HG03342 (cell line): ENCODE measurements around the gene CDK18.
A peak's percentile ranks its signal among the peaks of the same experiment; 100 is the strongest.
"Not testable (repeated sequence)": the region's sequence is repeated elsewhere in the genome, so short reads cannot be mapped to it uniquely, and the experiment has no call there.

Experiments
- ATAC-seq: cut with Tn5 transposase; IDR thresholded peaks from one replicate; pipeline ENCODE4 v1.9.1; 2021; ENCODE audit warnings: mild to moderate bottlenecking, moderate library complexity; ENCODE audit not compliant: unreplicated experiment

Gene CDK18

GRCh38 chr1:205480349-205480985 is 24.0 kb upstream of the CDK18 start:
- ATAC-seq: no peak

DNA sequence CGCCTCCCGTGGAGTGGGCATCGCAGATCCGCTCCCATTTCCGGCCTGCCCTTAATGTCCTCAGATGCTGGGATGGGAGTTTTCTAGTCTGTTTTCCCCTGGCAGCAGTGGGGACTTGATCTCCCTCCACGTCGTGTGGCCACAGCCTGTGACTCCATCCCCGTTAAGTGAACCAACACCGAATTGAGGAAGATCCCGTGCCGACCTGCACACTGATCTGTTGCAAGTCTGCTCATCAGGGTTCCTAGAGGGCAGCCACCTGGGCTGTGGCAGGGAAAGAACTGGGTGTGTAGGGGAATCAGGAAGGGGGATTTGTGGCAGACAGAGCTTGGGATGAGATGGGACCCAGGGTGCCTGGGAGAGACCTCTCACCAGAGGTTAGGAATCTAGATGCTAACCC is 23.3 kb upstream of the CDK18 start:
- no peak for ATAC-seq

GRCh38 chr1:205481629-205482151 is 22.8 kb upstream of the CDK18 start:
- no peak for ATAC-seq

- not testable (repeated sequence) for ATAC-seq
Observed at GRCh38 chr1:205482587-205482986, 21.9 kb upstream of the CDK18 start.

DNA sequence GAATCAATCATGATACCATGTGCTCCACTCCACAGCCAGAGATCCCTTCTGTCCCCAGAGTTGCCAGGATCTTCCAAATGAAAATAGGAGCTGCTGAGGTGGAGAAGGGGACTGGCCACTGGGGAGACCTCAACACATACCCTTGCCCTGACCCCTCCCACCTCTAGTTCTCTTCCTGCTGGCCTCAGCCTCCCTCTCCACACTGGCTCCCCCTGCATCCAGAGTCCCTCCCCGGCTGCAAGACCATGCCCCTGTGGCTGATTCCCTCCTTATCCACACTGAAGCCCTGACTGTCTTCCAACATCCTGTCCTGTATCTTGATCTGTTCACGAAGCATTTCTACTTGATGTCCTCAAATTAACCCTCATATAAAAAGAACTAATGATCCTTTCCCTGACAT is 21.1 kb upstream of the CDK18 start:
- ATAC-seq: no peak

DNA sequence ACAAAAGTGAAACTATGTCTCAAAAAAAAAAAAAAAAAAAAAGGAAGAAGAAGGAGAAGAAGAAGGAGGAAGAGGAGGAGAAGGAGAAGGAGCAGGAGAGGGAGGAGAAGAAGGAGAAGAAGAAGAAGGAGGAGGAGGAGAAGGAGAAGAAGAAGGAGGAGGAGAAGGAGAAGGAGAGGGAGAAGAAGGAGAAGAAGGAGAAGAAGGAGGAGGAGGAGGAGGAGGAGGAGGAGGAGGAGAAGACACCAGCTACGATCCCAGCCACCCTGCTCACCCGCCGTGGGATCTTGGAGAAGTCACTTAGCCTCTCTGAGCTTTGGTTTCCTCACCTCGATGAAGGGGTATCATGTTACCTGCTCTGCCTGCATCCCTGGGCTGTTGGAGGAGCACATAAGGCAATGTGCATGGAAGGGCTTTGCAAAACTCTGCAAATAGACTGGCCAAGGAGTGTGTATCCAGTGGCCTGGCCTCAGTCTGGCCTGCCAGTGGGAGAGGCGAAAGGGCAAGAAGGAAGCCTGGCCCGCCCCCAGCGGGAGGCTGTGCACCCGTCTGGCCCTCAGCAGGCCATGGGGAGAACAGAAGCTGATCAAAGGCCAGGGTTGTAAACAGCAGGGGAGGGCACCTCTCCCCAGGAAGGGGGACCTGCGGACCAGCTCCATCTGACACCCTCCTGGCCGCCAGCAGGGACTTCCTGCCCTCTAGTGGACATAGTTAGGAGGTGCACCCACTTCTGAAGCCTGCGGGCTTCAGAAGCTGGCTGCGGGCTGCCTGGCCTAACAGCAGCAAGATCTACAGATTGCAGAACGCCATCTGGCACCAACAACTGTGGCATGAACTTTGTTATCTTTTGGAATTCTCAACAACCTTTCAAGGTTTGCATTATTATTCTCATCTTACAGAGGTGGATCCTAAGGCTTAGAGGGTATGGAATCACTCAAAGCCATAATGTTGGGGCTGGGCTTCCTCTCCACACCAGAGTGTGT is 19.2 kb upstream of the CDK18 start:
- ATAC-seq: peak; percentile 59

- no peak for ATAC-seq
Observed at GRCh38 chr1:205486258-205486657, 18.2 kb upstream of the CDK18 start.

DNA sequence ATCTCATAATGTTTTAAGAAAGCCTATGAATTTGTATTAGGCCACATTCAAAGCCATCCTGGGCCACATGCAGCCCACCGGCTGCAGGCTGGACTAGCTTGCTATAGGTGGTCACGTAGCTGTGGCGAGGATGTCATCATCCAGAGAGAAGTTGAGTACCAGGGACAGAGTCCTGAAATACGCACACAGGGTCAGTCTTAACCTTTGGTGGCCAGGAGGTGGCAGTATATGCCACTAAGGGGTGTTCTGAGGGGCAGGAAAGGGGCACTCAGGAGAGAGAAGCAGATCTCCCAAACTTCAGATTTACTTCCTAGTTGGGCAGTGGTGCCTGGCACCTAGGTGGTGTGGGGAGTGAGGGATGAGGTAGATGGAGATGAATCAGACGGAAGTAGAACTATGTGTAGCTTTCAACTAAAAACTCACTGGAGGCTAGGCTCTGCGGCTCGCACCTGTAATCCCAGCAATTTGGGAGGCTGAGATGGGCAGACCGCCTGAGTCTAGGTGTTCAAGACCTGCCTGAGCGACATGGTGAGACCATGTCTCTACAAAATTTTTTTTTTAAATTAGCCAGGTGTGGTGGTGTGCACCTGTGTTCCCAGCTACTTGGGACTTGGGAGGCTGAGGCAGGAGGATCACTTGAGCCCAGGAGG is 16.3 kb upstream of the CDK18 start:
- ATAC-seq: no peak

DNA sequence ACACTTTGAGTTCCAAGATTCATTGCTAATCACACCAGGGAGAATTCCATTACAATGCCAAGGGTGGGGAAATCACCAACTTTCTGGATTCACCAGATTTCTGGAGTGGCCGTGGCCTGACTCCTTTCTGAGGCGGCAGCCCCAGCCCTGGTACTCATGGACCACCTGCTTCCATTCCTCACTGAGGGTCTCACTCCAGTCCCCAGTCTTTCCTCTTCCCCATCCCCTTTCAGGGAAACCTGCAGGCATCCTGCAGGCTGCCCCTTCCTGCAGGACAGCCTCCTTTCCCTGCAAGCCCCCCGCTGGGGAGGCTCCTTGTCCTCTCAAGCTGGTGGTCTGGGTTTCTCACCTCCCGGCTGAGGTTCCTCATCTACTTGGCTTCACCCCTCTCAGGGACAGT is 12.7 kb upstream of the CDK18 start:
- no peak for ATAC-seq

DNA sequence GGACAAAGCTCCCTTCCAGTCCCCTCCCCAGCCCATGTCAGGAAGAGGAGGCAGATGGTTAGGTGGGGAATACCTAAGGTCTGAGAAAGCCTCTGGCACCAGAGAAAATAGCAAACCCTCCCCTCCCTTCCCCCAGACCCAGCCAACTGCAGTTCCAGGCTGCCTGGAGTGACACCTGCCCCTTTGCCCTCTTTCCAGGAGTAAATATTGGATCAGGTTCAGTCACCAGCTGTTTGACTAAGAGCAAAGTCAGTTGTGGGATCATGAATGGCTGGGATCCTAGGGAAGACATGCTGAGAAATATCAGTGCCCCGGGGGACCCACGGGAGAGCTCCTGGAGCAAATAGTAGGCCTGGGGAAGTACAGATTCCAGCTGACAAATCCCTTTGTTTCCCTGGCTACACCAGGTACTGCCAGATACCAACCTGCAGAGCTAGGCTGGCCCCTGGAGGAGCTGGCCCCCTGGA is 12.2 kb upstream of the CDK18 start:
- ATAC-seq: no peak

GRCh38 chr1:205492774-205493173 is 11.7 kb upstream of the CDK18 start:
- no peak for ATAC-seq

DNA sequence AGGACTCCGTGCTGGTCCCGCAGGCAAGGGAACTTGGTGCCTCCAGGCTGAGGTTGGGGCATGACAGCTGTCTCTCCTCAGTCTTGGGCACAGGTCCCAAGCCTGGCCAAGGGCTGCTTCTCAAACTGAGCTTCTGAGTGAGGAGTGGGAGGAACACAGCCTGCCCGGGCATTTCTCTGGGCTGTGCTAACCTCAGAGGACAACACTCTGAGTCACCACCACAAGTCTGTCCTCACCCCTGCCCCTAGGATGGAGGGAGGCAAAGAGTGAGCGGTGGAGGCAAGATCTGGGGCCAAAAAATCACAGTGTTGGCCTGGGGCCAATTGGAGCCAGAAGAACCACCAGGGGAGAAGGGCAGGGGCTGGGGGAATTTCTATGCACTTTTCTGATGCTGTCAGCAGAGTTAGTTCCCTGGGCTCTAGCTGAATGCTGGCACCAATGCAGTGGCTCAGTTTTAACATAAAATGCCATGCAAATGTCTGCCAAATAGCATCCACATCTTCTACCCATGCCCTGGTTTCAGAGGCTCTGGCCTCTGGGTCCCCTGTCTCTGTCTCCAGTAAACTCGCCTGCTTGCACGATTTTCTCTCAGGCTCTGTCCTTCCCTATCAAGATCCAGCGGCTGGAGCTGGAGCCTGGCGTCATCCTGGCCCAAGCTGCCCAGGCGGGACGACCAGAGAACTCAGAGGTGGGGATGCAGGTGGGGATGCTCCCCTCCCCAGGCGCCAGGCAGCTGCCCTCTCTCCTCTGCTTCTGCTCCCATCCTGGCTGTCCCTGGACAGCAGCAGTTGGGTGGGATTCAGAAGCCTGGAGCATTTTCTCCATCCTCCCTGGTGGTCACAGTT is 11.0 kb upstream of the CDK18 start:
- no peak for ATAC-seq

- ATAC-seq: no peak
Observed at GRCh38 chr1:205494115-205494514, 10.4 kb upstream of the CDK18 start.

DNA sequence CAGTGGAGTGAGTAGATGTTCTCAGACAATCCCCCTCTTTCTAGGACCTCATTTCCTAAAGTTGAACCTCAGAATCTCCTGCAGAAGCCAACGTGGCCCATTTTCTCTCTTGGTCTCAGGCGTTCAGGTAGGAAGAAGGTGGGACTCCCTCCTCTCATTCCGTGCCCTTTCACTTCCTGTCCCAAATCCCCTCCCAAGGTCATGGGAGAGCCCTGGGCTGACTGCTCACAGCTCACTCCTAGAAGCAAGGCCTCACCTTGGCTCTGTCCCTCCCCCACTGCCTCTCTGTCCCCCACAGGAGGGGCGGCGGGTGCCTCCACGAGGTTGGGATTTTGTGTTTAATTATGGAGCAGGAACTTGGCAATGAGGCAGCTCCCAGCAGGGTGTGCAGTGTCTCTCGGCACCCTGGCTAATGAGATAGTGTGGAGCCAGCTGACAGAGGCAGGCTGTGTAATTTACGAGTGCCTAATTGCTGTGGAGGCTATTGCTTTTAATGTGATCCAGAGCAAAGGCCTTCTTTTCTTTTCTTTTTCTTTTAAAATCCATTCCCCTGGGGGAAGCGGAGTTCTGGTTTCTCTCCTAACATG is 9.1 kb upstream of the CDK18 start:
- no peak for ATAC-seq

- ATAC-seq: no peak
Observed at GRCh38 chr1:205496661-205497060, 7.8 kb upstream of the CDK18 start.

DNA sequence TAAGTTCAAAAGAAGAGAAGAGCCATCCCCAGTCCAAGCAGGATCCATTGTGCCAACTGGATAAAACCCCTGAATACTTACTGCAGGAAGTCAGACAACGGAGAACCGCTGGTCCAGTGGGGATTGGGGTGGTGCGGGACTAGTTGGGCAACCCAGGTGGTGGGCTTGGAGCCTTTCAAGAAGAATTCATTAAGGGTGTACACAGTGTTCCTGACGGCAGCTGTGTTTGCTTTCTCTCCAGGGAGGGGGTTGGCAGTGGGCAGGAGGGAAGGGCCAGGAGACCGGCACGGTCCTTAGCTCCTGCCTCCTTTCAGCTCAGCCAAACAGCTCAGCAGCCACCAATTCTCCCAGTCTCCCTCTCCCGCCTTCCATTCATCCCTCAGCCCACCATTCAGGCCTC is 7.1 kb upstream of the CDK18 start:
- ATAC-seq: no peak

- no peak for ATAC-seq
Observed at GRCh38 chr1:205499789-205500188, 4.7 kb upstream of the CDK18 start.

DNA sequence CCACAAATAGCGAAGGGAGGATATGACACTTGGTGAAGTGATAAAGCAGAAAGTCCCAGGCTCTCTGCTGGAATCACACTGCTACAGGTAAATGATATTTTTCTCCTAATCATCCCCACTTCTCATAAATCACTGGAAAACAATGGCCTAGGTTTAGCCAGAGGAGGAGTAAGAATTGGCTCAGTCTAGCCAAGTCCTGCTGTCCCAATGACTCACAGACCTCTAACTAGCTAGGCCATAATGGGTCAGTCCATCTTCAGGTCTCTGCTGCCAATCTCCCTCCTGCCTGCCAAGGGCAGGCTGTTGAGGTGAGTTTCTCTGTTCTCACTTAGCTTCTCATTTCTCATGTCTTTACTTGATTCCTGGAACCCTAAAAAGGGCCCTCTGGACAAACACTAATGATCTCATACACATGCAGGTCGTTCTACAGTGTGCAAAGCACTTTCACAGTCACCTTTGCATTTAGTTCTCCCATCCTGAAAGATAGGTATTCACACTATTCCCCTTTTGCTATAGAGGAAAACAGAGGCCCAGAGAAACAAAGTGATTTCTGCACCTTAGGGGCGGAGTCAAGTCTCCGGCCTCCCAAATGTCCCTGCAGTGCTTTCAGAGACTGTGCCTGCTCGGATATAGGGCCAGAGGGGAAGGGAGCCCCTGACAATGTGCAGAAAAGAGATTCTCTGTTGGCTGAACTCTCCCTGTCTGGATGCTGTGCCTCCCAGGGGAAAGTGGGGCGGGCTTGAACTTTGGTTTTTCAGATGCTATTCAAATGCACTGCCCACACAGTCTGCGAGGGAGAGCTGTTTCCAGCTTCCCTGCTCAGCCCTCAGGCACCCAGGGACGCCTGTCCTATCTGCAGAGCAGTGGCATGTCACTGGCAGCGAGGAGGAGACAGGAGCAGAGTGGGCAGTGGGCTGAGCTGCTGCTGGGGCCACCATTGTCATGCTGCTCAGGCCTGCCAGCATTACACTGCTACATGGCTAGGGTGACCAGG is 3.9 kb upstream of the CDK18 start:
- no peak for ATAC-seq
